Bronchial epithelial cell (primary cell): ENCODE results near the gene CX3CR1. TPM values are rescaled to one million over a fixed set of nuclear protein-coding genes. Genes with fewer than 3 reads are reported as not detected.
A peak's percentile ranks its signal among the peaks of the same experiment; 100 is the strongest.

Experiments
- DNase-seq: peaks from one replicate; pipeline ENCODE4 v3.0.0-alpha.2; 2010; ENCODE audit warnings: low read depth
- FAIRE-seq: peaks from 2 replicates; lab custom pipeline; 2011; peaks lifted over from hg19 to GRCh38; lab: Jason Lieb, UNC
- H3K27me3 ChIP-seq: 2 replicates; pipeline ENCODE4 v1.5.1; 2011; ENCODE audit warnings: low read length; ENCODE audit not compliant: control insufficient read depth, insufficient read depth
- H3K36me3 ChIP-seq: 2 replicates; pipeline ENCODE4 v1.5.1; 2011; ENCODE audit warnings: low read length; ENCODE audit not compliant: control insufficient read depth, insufficient read depth
- H3K4me3 ChIP-seq: 2 replicates; pipeline ENCODE4 v1.5.1; 2011; ENCODE audit warnings: mild to moderate bottlenecking, low read depth, low read length, control low read depth
- total RNA-seq: library from RNA; depleted of rRNA; stranded (reverse); fragments of >200 nt; gene quantifications from 2 replicates; pipeline ENCODE4 v1.2.1, GENCODE V29; 2014
- TF ChIP-seq, protein P1 (sequence below): IDR thresholded peaks from 2 replicates; pipeline ENCODE4 v1.5.1; 2011; ENCODE audit warnings: mild to moderate bottlenecking, moderate library complexity, low read length, control low read depth, inconsistent platforms; ENCODE audit not compliant: insufficient read depth, severe bottlenecking

Gene CX3CR1
- total RNA-seq, 1 donor from 2014 or later, result not detected

GRCh38 chr3:39255503-39256325 lies 24.1 kb downstream of the CX3CR1 start:
- Histone ChIP-seq H3K36me3 (no peaks in the 10 kb centered on the region), H3K27me3 (peaks cover 3% of the 10 kb centered on the region), H3K4me3 (no peak overlapping the region)
- TF ChIP-seq, protein P1, sequence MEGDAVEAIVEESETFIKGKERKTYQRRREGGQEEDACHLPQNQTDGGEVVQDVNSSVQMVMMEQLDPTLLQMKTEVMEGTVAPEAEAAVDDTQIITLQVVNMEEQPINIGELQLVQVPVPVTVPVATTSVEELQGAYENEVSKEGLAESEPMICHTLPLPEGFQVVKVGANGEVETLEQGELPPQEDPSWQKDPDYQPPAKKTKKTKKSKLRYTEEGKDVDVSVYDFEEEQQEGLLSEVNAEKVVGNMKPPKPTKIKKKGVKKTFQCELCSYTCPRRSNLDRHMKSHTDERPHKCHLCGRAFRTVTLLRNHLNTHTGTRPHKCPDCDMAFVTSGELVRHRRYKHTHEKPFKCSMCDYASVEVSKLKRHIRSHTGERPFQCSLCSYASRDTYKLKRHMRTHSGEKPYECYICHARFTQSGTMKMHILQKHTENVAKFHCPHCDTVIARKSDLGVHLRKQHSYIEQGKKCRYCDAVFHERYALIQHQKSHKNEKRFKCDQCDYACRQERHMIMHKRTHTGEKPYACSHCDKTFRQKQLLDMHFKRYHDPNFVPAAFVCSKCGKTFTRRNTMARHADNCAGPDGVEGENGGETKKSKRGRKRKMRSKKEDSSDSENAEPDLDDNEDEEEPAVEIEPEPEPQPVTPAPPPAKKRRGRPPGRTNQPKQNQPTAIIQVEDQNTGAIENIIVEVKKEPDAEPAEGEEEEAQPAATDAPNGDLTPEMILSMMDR, result no peak
- FAIRE-seq (no peak), DNase-seq (no peak)

GRCh38 chr3:39254806-39255449 lies 24.9 kb downstream of the CX3CR1 start:
- FAIRE-seq (peak; percentile 18), DNase-seq (peak; percentile 30)
- no peak overlapping the region for H3K4me3 ChIP-seq
- TF ChIP-seq, protein P1, result no peak
- H3K27me3 ChIP-seq, result peaks cover 3% of the 10 kb centered on the region
- no peaks in the 10 kb centered on the region for H3K36me3 ChIP-seq

- FAIRE-seq, result no peak
- H3K36me3 ChIP-seq, result no peaks in the 10 kb centered on the region
- H3K27me3 ChIP-seq, result no peaks in the 10 kb centered on the region
- TF ChIP-seq, protein P1, result no peak
- no peak for DNase-seq
- H3K4me3 ChIP-seq, result no peak overlapping the region
These were observed 28.3 kb downstream of the CX3CR1 start for GRCh38 chr3:39251576-39251975.

GRCh38 chr3:39250116-39250747 lies 29.6 kb downstream of the CX3CR1 start:
- DNase-seq (no peak), FAIRE-seq (no peak)
- TF ChIP-seq, protein P1, result no peak
- Histone ChIP-seq H3K27me3 (no peaks in the 10 kb centered on the region), H3K4me3 (no peak overlapping the region), H3K36me3 (no peaks in the 10 kb centered on the region)

DNA sequence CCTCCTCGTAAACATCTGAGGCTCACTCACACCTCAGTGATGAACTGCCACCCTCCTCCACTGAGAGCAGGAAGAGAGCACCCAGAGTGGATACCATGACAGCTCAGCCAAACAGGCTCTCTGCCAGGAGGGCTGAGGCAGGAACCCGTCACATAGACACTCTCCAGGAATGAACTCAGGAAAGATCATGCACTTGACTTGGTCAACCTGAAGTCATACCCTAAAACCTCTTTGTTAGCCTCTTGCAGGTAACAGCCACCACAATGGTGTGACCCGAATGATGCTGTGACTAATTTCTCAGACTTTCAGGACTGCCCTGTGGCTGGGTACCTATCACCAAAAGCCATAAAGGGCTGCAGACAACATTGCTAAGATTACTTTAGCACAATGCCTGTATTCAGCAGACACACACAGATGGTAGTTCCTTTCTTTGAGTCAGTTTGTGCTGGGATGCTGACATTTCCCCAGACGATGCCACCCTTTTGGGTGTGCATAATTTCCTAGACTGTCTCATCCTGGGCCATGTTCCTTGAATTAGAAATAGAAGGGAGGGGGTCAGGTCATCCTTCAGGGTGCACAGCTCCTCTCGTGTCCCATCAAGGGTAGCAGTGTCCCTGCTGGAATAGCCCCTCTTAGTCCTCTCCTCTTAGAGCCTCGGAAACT lies 30.3 kb downstream of the CX3CR1 start:
- FAIRE-seq (peak; percentile 62), DNase-seq (peak; percentile 47)
- TF ChIP-seq, protein P1, result no peak

More for the DNA sequence above, 30.3 kb downstream of the CX3CR1 start:
- H3K4me3 ChIP-seq, result no peak overlapping the region
- H3K27me3 ChIP-seq, result peaks cover 1% of the 10 kb centered on the region
- H3K36me3 ChIP-seq, result no peaks in the 10 kb centered on the region
